Natural killer cell (primary cell): ENCODE measurements around the gene SLC66A1. TPM values are rescaled to one million over a fixed set of nuclear protein-coding genes. Genes with fewer than 3 reads are reported as not detected.

Experiments used
- ATAC-seq, 3 donors: fragments of 150-1000 bp in 2 of 3; fragments of 200-7000 bp in 1 of 3; cut with Tn5 transposase; 1 replicate in 1 of 3; 2 replicates in 2 of 3; pipeline ENCODE4 v1.10.0; 2021; ENCODE audit warnings: mild to moderate bottlenecking in 2 of 3, moderate library complexity in 2 of 3
- DNase-seq, 2 donors: peaks; one replicate each; pipeline versions ENCODE4 v3.0.0 to v3.0.0-alpha.2; 2013 to 2021; ENCODE audit warnings: mixed read lengths in 1 of 2
- H3K27ac ChIP-seq: one replicate; pipeline ENCODE4 v1.5.1; 2013; ENCODE audit warnings: mild to moderate bottlenecking, low read length
- H3K27me3 ChIP-seq: one replicate; pipeline ENCODE4 v1.6.1; 2013; ENCODE audit warnings: low read length; ENCODE audit not compliant: control insufficient read depth, insufficient read depth
- H3K36me3 ChIP-seq: one replicate; pipeline ENCODE4 v1.6.1; 2013; ENCODE audit warnings: low read length; ENCODE audit not compliant: control insufficient read depth, insufficient read depth
- H3K4me1 ChIP-seq: one replicate; pipeline ENCODE4 v1.6.1; 2013; ENCODE audit warnings: low read length; ENCODE audit not compliant: control insufficient read depth, insufficient read depth
- H3K4me3 ChIP-seq: one replicate; pipeline ENCODE4 v1.5.1; 2013; ENCODE audit warnings: low read length
- H3K9me3 ChIP-seq: one replicate; pipeline ENCODE4 v1.6.1; 2013; ENCODE audit warnings: low read length; ENCODE audit not compliant: control insufficient read depth, insufficient read depth
- H3K27ac Mint-ChIP-seq, 2 donors: one replicate each; pipeline ENCODE4 v1.8.0; 2022; ENCODE audit warnings: mild to moderate bottlenecking in 2 of 2, mixed read lengths in 2 of 2, moderate library complexity in 1 of 2
- H3K27me3 Mint-ChIP-seq, 2 donors: one replicate each; pipeline ENCODE4 v1.8.0; 2022; ENCODE audit warnings: low read depth in 2 of 2, mixed read lengths in 2 of 2
- H3K36me3 Mint-ChIP-seq: one replicate; pipeline ENCODE4 v1.8.0; 2022; ENCODE audit warnings: mixed read lengths
- H3K4me1 Mint-ChIP-seq, 2 donors: one replicate each; pipeline ENCODE4 v1.8.0; 2022; ENCODE audit warnings: mixed read lengths in 2 of 2
- H3K4me3 Mint-ChIP-seq: one replicate; pipeline ENCODE4 v1.8.0; 2022; ENCODE audit warnings: mild to moderate bottlenecking, moderate library complexity, mixed read lengths
- H3K9me3 Mint-ChIP-seq, 2 donors: one replicate each; pipeline ENCODE4 v1.8.0; 2022; ENCODE audit warnings: mixed read lengths in 2 of 2
- WGBS: methylation state at CpG from one replicate; pipeline ENCODE4 v1.1.7; 2013; ENCODE audit warnings: missing lambda C conversion rate; ENCODE audit not compliant: insufficient coverage; 5-methylcytosine and 5-hydroxymethylcytosine counted together
- intact Hi-C: fragments of 100-400 bp; cut with micrococcal nuclease; formaldehyde crosslinking; loops from one replicate; pipeline ENCODE4 v1.14.2; 2022
- total RNA-seq, 4 donors: library from RNA; stranded (reverse); fragments of 120-200 nt in 1 of 4; gene quantifications; one replicate each; pipeline versions ENCODE4 v1.2.3 to v1.2.4, GENCODE V29; 2013 to 2022
- TF ChIP-seq, protein P1 (sequence below): fragments of 200-600 bp; IDR thresholded peaks from one replicate; pipeline ENCODE4 v1.8.0; 2022; ENCODE audit warnings: antibody characterized with exemption

SLC66A1 gene
- total RNA-seq, 3 donors from 2014 or later (not counting 1 experiment from before 2014, with no cell fraction given) = 5.8 to 8.5 (median 7.6) TPM

- intact Hi-C loops = no loop called here
- Mint-ChIP-seq H3K4me1 (peaks cover 0 to 10% of the 10 kb centered on the region in 2 donors), H3K36me3 (no peaks in the 10 kb centered on the region), H3K4me3 (no peak overlapping the region), H3K27me3 (no peaks in the 10 kb centered on the region), H3K9me3 (no peaks in the 10 kb centered on the region), H3K27ac (no peak overlapping the region)
- 95% methylated on average over 8 of the region's 8 CpGs for WGBS
- peaks cover 6% of the 10 kb centered on the region for H3K4me1 ChIP-seq
- H3K36me3 ChIP-seq = peaks cover 69% of the 10 kb centered on the region
- TF ChIP-seq, protein P1, sequence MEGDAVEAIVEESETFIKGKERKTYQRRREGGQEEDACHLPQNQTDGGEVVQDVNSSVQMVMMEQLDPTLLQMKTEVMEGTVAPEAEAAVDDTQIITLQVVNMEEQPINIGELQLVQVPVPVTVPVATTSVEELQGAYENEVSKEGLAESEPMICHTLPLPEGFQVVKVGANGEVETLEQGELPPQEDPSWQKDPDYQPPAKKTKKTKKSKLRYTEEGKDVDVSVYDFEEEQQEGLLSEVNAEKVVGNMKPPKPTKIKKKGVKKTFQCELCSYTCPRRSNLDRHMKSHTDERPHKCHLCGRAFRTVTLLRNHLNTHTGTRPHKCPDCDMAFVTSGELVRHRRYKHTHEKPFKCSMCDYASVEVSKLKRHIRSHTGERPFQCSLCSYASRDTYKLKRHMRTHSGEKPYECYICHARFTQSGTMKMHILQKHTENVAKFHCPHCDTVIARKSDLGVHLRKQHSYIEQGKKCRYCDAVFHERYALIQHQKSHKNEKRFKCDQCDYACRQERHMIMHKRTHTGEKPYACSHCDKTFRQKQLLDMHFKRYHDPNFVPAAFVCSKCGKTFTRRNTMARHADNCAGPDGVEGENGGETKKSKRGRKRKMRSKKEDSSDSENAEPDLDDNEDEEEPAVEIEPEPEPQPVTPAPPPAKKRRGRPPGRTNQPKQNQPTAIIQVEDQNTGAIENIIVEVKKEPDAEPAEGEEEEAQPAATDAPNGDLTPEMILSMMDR = no peak
- DNase-seq = no peak
- no peaks in the 10 kb centered on the region for H3K9me3 ChIP-seq
- ATAC-seq = no peak
- no peak overlapping the region for H3K27ac ChIP-seq
- no peaks in the 10 kb centered on the region for H3K27me3 ChIP-seq
- no peak overlapping the region for H3K4me3 ChIP-seq
Measured at GRCh38 chr1:19345391-19345790, 33.3 kb downstream of the SLC66A1 start.

- Mint-ChIP-seq H3K36me3 (no peaks in the 10 kb centered on the region), H3K9me3 (no peaks in the 10 kb centered on the region), H3K27me3 (no peaks in the 10 kb centered on the region), H3K4me3 (no peak overlapping the region), H3K4me1 (peaks cover 0 to 10% of the 10 kb centered on the region in 2 donors), H3K27ac (peak overlapping the region in 1 of 2 donors; percentile 2)
- 73% methylated on average over 5 of the region's 6 CpGs for WGBS
- Histone ChIP-seq H3K9me3 (no peaks in the 10 kb centered on the region), H3K4me3 (no peak overlapping the region), H3K36me3 (peaks cover 70% of the 10 kb centered on the region), H3K4me1 (peaks cover 6% of the 10 kb centered on the region), H3K27me3 (no peaks in the 10 kb centered on the region), H3K27ac (no peak overlapping the region)
- ATAC-seq (no peak), DNase-seq (no peak)
- intact Hi-C loops = no loop called here
- TF ChIP-seq, protein P1 = no peak
Measured at GRCh38 chr1:19346026-19346425, 33.9 kb downstream of the SLC66A1 start.

- Histone ChIP-seq H3K27me3 (no peaks in the 10 kb centered on the region), H3K4me3 (no peak overlapping the region), H3K36me3 (peaks cover 68% of the 10 kb centered on the region), H3K4me1 (peaks cover 6% of the 10 kb centered on the region), H3K9me3 (no peaks in the 10 kb centered on the region), H3K27ac (no peak overlapping the region)
- Mint-ChIP-seq H3K4me3 (no peak overlapping the region), H3K27me3 (no peaks in the 10 kb centered on the region), H3K27ac (peak overlapping the region in 1 of 2 donors; percentile 45), H3K36me3 (no peaks in the 10 kb centered on the region), H3K9me3 (no peaks in the 10 kb centered on the region), H3K4me1 (peaks cover 0 to 14% of the 10 kb centered on the region in 2 donors)
- intact Hi-C loops = no loop called here
- TF ChIP-seq, protein P1 = no peak
- DNase-seq = no peak
- 58% methylated on average over 14 of the region's 14 CpGs for WGBS
- ATAC-seq = no peak
Measured at GRCh38 chr1:19347533-19348172, 35.5 kb downstream of the SLC66A1 start.
